GM08714 (cell line): Measurements from ENCODE around the gene CDKAL1.
"Not testable (repeated sequence)": the region's sequence is repeated elsewhere in the genome, so short reads cannot be mapped to it uniquely, and the experiment has no call there.

Experiments used
- H3K4me3 ChIP-seq: fragments of 200-500 bp; sonication (Bioruptor generic); 2 replicates; pipeline ENCODE4 v1.5.1; 2014; ENCODE audit warnings: mild to moderate bottlenecking, low read length, inconsistent platforms
- ZNF274 ChIP-seq: IDR thresholded peaks from 2 replicates; pipeline ENCODE4 v1.6.1; 2012; ENCODE audit warnings: mild to moderate bottlenecking, low read depth, low read length

The CDKAL1 gene

DNA sequence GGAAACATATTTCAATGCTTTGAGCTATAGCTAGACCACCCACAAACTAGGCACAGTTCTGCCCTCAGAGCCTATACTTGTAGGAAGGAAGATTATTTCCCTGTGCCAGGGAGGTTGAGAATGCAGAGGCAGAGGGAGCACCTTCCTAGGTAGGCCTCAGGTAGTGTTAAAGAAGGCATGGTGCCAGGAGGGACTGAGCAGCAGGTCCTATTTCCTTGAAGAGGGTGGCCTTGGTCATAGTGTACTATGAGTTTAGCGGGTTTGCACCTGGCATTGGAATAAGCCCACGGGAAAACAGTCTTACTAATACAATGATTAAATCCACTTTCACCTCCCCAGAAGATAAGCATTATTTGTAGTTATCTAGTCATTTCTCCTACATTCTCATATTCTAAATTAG, 375.4 kb downstream of the CDKAL1 start:
- TF ChIP-seq ZNF274 = no peak
- H3K4me3 ChIP-seq = no peak overlapping the region

DNA sequence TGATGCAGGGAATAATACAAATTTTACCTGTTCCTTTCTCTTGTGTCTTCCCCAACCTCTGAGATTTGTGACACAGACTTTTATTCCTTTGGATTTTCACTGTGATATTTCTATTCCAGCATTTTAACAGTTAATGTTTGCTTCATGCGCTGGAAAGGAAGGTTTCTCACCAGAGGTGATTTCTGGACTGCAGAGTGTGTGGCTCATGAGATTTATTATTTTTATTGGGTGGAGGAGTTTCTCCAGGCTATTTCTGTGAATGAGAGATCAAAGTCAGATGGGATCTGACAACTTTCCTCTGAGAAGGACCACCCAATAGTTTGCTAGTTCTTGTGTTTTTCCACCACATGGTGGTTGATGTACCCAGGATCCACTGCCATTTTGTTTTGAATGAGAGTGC, 377.5 kb downstream of the CDKAL1 start:
- H3K4me3 ChIP-seq = no peak overlapping the region
- no peak for TF ChIP-seq ZNF274

DNA sequence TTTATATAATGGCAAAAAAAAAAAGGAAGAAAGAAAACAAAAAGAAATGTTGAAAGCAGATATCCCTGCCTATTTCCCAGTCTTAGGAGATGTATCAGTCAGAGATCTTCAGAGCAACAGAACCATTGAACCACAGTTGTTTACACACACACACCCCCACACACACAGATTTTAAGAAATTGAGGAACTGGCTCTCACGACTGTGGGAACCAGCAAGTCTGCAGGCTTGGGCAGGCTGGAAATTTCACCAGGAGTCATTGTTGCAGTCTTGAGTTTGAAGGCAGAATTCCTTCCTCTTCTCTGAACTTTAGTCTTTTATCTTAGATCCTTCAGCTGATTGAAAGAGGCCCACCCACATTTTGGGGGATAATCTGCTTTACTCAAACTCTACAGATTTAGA, 380.9 kb downstream of the CDKAL1 start:
- TF ChIP-seq ZNF274 = no peak
- no peak overlapping the region for H3K4me3 ChIP-seq

DNA sequence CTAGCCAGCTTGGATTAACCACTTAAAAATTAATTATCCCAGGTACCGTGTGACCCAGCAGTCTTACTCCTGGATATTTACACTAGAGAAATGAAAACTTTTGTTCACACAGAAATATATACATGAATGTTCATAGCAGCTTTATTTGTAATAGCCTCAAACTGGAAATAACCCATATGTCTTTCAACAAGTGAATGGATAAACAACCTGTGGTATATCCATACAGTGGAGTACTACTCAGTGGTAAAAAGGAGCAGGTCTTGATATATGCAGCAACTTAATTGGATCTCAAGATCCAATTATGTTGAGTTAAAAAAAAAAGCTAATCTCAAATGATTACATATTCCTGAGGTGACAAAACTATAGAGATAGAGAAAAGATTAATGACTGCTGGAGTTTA, 381.4 kb downstream of the CDKAL1 start:
- no peak overlapping the region for H3K4me3 ChIP-seq

DNA sequence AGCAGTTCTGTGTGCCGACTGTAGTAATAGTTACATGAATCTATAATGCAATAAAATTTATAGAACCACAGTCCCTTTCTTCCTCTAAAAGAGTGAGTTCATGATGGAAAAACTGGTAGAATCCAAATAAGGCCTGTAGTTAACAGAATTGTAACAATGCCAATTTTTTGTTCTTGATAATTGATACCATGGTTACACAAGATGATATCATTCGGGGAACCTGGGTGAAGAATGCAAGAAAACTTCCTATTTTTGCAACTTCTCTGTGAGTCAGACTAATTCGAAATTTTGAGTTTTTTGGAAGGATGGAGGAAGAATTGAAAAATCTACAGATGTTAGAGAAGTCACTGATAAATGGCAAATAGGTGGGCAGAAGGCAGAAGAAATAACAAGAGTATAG, 381.8 kb downstream of the CDKAL1 start:
- H3K4me3 ChIP-seq = no peak overlapping the region
- TF ChIP-seq ZNF274 = no peak

More for the DNA sequence above, 381.4 kb downstream of the CDKAL1 start:
- no peak for TF ChIP-seq ZNF274

DNA sequence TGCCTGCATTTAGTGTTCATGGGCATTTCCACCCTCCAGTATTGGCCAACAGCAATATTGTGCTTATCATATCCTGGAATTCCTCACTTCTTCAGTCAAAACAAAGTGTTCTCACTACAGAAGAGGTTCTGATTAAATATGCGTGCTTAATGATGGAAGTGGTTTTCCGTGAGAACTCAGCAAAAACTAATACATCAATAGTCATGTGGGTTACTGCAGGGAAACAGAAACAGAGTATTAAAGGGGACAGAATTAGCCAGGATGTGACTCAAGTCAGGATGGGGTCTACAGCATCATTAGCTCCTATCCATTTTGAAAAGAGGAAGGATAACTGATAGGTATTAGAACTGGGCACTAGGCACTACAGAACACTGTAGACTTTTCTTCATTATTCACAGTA, 384.6 kb downstream of the CDKAL1 start:
- no peak overlapping the region for H3K4me3 ChIP-seq
- TF ChIP-seq ZNF274 = no peak

DNA sequence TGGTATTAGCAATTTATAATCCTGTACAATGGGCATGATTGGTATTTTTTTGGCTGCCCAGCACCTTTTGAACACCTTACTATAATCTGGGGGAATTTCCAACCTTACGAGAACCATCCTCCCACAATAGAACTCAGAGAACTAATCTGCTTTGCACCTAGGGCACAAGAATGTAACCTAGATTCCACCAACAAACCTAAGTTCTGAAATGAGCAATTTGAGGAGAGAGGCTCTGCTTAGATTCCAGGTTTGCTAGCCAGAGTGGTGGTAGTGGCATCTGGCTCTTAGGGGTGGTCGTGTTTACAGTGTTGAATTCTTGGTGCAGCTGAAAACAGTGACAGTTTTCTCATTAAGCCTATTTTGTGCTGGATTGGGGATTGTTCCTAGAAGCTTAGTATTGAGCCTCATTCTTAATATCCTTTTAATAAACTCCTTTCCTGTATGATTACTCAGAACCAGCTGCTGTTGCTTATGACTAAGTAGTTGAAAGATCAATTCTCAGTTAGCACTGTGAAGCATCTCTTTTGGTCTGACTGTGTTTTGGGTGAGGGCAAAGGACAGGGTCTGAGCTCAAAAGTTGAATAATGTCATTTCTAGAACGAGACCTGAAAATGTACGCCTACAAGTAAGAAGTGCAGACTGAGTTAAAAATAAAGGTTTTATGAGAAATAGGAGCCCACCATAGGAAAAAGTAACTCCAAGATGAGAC, 385.6 kb downstream of the CDKAL1 start:
- no peak for TF ChIP-seq ZNF274
- no peak overlapping the region for H3K4me3 ChIP-seq

DNA sequence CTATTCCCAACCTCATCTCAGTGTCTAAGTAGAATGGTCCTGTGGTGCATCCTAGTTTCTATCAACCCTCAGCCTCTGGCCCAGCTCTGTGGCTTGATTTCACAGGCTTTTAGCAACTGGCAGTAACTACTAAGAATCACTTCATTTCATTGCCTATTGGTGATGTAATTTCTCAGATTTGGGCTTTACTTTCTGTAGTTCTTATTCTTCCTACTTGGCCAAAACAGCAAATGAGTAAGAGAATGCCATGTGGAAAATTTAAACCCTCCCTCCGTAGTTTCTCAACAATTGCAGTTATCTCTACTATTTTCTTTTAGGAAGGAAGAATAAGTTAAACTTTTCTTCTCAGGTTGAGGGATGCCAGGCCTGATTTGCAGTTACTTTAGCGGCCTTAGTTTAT, 387.3 kb downstream of the CDKAL1 start:
- TF ChIP-seq ZNF274 = no peak
- H3K4me3 ChIP-seq = no peak overlapping the region

DNA sequence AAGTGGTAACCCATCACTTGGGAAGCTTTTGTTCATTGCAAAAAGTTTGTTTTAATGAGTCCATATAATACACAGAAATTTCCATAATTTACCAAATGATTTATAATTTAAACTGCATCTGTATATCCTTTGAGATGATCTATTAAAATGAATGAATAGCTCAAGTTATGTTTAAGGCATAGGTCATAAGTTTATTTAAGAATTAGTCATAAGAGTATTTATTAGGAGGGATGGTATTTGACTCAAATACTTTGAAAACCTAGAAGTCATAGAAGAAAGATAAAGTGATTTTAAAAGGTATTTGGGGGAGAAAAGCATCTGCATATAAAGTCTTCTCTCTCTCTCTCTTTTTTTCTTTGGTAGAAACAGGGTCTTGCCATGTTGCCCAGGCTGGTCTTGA, 388.5 kb downstream of the CDKAL1 start:
- no peak for TF ChIP-seq ZNF274
- no peak overlapping the region for H3K4me3 ChIP-seq

DNA sequence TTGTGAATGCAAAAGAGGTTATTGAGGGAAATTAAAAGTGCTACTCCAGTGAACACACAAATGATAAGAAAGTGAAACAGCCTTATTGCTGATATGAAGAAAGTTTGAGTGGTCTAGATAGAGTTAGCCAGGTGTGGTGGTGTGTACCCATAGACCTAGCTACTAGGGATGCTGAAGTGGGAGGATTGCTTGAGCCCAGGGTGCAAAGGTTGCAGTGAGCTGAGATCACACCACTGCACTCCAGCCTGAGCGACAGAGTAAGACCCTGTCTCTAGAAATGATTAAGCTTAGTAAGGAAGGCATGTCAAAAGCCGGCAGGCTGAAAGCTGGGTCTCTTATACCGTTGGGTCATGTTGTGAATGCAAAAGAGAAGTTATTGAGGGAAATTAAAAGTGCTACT, 389.8 kb downstream of the CDKAL1 start:
- not testable (repeated sequence) for H3K4me3 ChIP-seq

DNA sequence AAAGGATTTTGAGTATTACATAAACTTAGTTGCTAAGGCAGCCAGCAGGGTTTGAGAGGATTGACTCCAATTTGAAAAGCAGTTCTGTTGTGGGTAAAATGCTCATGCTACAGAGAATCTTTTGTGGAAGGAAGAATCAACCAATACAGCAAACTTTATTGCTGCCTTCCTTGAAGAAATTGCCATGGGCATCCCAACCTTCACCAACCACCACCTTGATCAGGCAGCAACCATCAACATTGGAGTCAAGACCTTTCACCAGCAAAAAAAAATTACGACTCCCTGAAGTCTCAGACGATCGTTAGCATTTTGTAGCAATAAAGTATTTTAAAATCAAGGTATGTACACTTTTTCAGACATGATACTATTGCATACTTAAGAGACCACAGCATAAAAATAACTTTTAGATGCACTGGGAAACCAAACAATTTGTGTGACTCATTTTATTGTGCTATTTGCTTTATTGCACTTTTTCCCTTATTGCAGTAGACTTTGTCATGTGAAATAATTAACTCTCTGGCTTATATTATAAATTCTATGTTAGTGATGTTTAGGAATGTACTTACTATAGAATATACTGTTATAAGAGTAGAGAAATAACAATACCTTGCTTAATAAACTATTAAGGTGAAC, 390.8 kb downstream of the CDKAL1 start:
- no peak overlapping the region for H3K4me3 ChIP-seq
- TF ChIP-seq ZNF274 = no peak

DNA sequence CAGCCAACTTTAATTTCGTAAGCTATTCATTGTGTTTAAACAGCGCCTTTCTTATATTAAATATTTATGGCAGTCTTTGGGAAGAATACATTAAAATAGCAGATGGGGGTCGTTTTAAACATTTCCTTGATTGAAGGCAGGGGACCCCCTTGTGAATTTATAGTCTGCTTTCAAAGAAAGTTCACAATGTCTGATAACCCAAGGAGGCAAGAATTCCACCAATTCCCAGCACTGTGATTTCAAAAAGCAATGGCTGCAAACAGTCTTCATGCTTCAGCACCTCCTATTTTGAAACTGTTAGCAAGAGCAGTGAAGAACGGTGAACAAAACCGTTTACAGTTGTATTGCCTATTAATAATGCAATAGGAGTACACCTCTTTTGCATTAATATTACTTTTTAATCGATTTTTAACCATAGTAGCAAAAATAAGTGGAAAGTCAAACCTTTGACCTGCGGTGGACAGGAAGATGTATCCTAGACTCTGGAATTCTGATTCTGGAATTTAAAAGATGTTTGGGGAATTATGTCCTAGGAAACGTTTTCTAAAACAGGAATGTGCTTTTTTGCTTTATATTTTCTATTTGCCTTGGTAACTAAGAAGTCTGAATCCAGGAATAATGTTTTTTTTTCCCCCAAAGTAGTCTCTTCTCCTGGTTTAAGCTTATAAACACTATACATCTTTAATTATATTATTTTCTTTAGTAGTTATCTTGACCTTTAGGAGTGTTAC, 393.0 kb downstream of the CDKAL1 start:
- no peak overlapping the region for H3K4me3 ChIP-seq
- TF ChIP-seq ZNF274 = no peak

DNA sequence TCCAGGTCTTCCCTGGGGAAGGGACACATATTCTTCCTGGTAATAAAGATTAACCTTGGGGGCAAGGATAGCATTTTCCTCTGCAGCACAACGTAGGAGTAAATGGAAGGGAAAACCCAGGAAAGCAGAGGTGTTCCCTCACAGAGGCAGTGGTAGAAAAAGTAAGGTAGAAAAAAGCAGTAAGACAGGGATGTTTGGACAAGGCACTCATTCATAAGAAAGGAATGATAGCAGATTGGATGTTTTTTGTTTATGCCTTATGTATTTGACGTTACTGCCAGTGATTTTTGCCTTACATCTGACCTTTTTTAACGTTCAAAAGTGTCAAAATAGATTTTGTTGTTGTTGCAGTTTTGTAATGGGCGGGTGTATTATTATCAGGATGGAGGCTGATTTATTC, 395.0 kb downstream of the CDKAL1 start:
- H3K4me3 ChIP-seq = no peak overlapping the region
- TF ChIP-seq ZNF274 = no peak

DNA sequence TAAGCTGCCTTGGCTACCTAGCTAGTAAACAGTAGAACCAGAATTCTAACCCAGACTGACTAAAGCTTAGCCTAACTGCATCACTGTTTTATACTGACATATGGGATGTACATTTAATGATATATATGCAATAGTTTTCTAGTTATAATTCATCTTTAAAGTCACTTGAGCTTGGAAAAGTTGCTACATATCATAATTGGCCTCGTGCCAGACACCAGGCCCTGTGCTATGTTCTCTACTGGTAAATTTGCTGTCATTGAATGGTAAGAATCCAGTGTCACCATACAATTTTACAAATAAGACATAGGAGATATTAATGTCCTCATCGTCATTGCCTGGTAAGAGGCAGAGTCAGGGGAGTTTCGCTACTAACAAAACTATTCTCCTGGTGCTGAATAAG, 396.8 kb downstream of the CDKAL1 start:
- no peak overlapping the region for H3K4me3 ChIP-seq
- TF ChIP-seq ZNF274 = no peak

DNA sequence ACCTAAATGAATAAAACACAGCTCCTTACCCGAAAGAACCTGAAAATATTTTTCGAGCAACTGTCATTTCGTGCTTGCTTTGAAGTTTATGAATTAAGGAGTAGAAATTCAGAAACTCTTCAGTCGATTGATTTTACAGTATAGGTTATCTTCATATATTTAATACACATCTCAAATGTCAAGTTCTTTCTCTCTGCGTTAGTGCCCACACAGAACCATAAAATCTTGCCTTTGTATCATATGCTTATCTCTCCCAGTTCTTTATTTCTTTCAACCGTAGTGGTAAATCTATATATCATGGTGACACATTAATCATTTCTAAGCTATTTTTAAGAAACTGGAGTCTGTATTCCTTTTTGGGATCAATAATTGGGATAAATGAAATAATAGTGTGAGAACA, 397.5 kb downstream of the CDKAL1 start:
- TF ChIP-seq ZNF274 = no peak
- no peak overlapping the region for H3K4me3 ChIP-seq

DNA sequence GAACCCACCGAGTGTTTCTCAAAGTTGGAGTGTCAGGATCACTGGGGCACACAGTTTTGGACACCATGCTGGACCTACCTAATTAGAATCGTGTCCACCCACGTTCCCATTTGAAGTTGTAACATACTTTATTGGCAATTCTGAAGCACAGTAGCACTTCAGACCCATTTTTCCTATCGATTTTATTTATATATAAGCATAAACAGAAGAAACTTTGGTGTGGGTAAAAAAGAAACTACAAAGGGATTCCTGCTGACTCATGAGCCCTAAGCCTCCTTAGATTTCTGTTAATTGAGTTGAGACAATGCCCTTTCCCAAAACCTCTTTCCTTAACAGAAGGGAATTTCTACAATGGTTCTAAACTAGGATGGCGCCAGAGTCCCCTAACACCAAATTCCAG, 398.0 kb downstream of the CDKAL1 start:
- TF ChIP-seq ZNF274 = no peak
- no peak overlapping the region for H3K4me3 ChIP-seq
